ENCODE data around the gene ORC4. TPM values are rescaled to one million over a fixed set of nuclear protein-coding genes. Genes with fewer than 3 reads are reported as not detected.
"Not testable (repeated sequence)": the region's sequence is repeated elsewhere in the genome, so short reads cannot be mapped to it uniquely, and the experiment has no call there.

The ORC4 gene
- total RNA-seq, 2 experiments from 2014 or later, result 35.4 to 38.5 TPM

GRCh38 chr2:148006249-148007007 lies 14.1 kb downstream of the ORC4 start:
- ChIA-PET POLR2A (interaction anchor here (0.8 kb wide), 1 partner anchor 14 kb away, joined by 3 read pairs; the partner anchor contains the start of genes MBD5 and ORC4), CTCF (interaction anchor here (0.5 to 0.6 kb wide), 2 partner anchors 104 to 481 kb away, joined by 3 read pairs; no protein-coding TSS in a partner anchor)
- Mint-ChIP-seq H3K9me3 (peaks cover 36% of the 10 kb centered on the region), H3K4me1 (peaks cover 1% of the 10 kb centered on the region), H3K36me3 (ENCODE audit: low read depth) (peaks cover 61% of the 10 kb centered on the region), H3K27me3 (no peaks in the 10 kb centered on the region), H3K4me3 (no peak overlapping the region), H3K27ac (no peak overlapping the region)
- no peak for DNase-seq

- not testable (repeated sequence) for H3K27ac Mint-ChIP-seq
Measured at GRCh38 chr2:148002420-148002819, 18.1 kb downstream of the ORC4 start.

GRCh38 chr2:148000095-148000494 lies 20.4 kb downstream of the ORC4 start:
- Mint-ChIP-seq H3K4me1 (peaks cover 3% of the 10 kb centered on the region), H3K9me3 (peaks cover 28% of the 10 kb centered on the region), H3K27me3 (no peaks in the 10 kb centered on the region), H3K36me3 (ENCODE audit: low read depth) (peaks cover 51% of the 10 kb centered on the region), H3K27ac (no peak overlapping the region), H3K4me3 (no peak overlapping the region)
- ChIA-PET POLR2A (no interaction called here), CTCF (interaction anchor here (1.6 kb wide), 1 partner anchor 10 kb away, joined by 6 read pairs; no protein-coding TSS in a partner anchor)
- no peak for DNase-seq

More at GRCh38 chr2:148002420-148002819, 18.1 kb downstream of the ORC4 start:
- POLR2A ChIA-PET, H3K4me3 Mint-ChIP-seq, DNase-seq, CTCF ChIA-PET, H3K4me1 Mint-ChIP-seq, H3K27me3 Mint-ChIP-seq: not testable (repeated sequence)
- Mint-ChIP-seq H3K36me3 (ENCODE audit: low read depth) (peaks cover 46% of the 10 kb centered on the region), H3K9me3 (peaks cover 23% of the 10 kb centered on the region)

- Mint-ChIP-seq H3K36me3 (ENCODE audit: low read depth) (peaks cover 52% of the 10 kb centered on the region), H3K9me3 (peaks cover 26% of the 10 kb centered on the region), H3K27ac (no peak overlapping the region), H3K4me3 (no peak overlapping the region), H3K4me1 (peaks cover 3% of the 10 kb centered on the region), H3K27me3 (no peaks in the 10 kb centered on the region)
- CTCF ChIA-PET, result interaction anchor here (1.6 kb wide), 1 partner anchor 9 kb away, joined by 6 read pairs; no protein-coding TSS in a partner anchor
- no peak for DNase-seq
- POLR2A ChIA-PET, result no interaction called here
Measured at GRCh38 chr2:147999126-147999525, 21.4 kb downstream of the ORC4 start.

- Mint-ChIP-seq H3K27ac (no peak overlapping the region), H3K4me3 (no peak overlapping the region), H3K4me1 (peaks cover 3% of the 10 kb centered on the region), H3K27me3 (no peaks in the 10 kb centered on the region), H3K36me3 (ENCODE audit: low read depth) (peaks cover 44% of the 10 kb centered on the region), H3K9me3 (peaks cover 20% of the 10 kb centered on the region)
- DNase-seq, result no peak
- ChIA-PET POLR2A (interaction anchor here (0.6 kb wide), 1 partner anchor 191 kb away, joined by 3 read pairs; no protein-coding TSS in a partner anchor), CTCF (no interaction called here)
Measured at GRCh38 chr2:147998203-147998602, 22.3 kb downstream of the ORC4 start.

GRCh38 chr2:147996828-147997227 lies 23.7 kb downstream of the ORC4 start:
- Mint-ChIP-seq H3K9me3 (peaks cover 10% of the 10 kb centered on the region), H3K36me3 (ENCODE audit: low read depth) (peaks cover 32% of the 10 kb centered on the region), H3K4me1 (peaks cover 9% of the 10 kb centered on the region), H3K27me3 (no peaks in the 10 kb centered on the region), H3K4me3 (no peak overlapping the region), H3K27ac (no peak overlapping the region)
- no peak for DNase-seq
- POLR2A ChIA-PET, result no interaction called here
- CTCF ChIA-PET, result no interaction called here

GRCh38 chr2:147994965-147995364 lies 25.6 kb downstream of the ORC4 start:
- H3K27me3 Mint-ChIP-seq, H3K4me3 Mint-ChIP-seq, DNase-seq, H3K27ac Mint-ChIP-seq, POLR2A ChIA-PET: not testable (repeated sequence)
- H3K36me3 Mint-ChIP-seq (ENCODE audit: low read depth), result peaks cover 23% of the 10 kb centered on the region
- peaks cover 10% of the 10 kb centered on the region for H3K4me1 Mint-ChIP-seq
- CTCF ChIA-PET, result interaction anchor here (0.6 kb wide), 2 partner anchors 67 to 1031 kb away, joined by 3 to 5 read pairs; no protein-coding TSS in a partner anchor
- peaks cover 10% of the 10 kb centered on the region for H3K9me3 Mint-ChIP-seq

- peaks cover 7% of the 10 kb centered on the region for H3K4me1 Mint-ChIP-seq
- ChIA-PET POLR2A (no interaction called here), CTCF (interaction anchor here (1.2 to 2.1 kb wide), 4 partner anchors 10 to 519 kb away, joined by 3 to 8 read pairs (median 4); no protein-coding TSS in a partner anchor)
- peak; percentile 41 for DNase-seq
- H3K27me3 Mint-ChIP-seq, result no peaks in the 10 kb centered on the region
- peaks cover 6% of the 10 kb centered on the region for H3K36me3 Mint-ChIP-seq (ENCODE audit: low read depth)
- H3K9me3 Mint-ChIP-seq, result peaks cover under 1% of the 10 kb centered on the region
- no peak overlapping the region for H3K4me3 Mint-ChIP-seq
- H3K27ac Mint-ChIP-seq, result no peak overlapping the region
Measured at GRCh38 chr2:147989809-147990403, 30.6 kb downstream of the ORC4 start.

- no peaks in the 10 kb centered on the region for H3K27me3 Mint-ChIP-seq
- CTCF ChIA-PET, result interaction anchor here (1.2 to 2.1 kb wide), 4 partner anchors 11 to 520 kb away, joined by 3 to 8 read pairs (median 4); no protein-coding TSS in a partner anchor
Measured at GRCh38 chr2:147989102-147989501, 31.4 kb downstream of the ORC4 start.

GRCh38 chr2:147980940-147981528 lies 39.5 kb downstream of the ORC4 start:
- Mint-ChIP-seq H3K27me3 (no peaks in the 10 kb centered on the region), H3K27ac (no peak overlapping the region), H3K36me3 (ENCODE audit: low read depth) (peaks cover 23% of the 10 kb centered on the region), H3K4me1 (peaks cover 12% of the 10 kb centered on the region), H3K4me3 (no peak overlapping the region), H3K9me3 (no peaks in the 10 kb centered on the region)
- ChIA-PET CTCF (no interaction called here), POLR2A (no interaction called here)
- DNase-seq, result no peak

More at GRCh38 chr2:147989102-147989501, 31.4 kb downstream of the ORC4 start:
- H3K9me3 Mint-ChIP-seq, result no peaks in the 10 kb centered on the region
- peaks cover under 1% of the 10 kb centered on the region for H3K36me3 Mint-ChIP-seq (ENCODE audit: low read depth)
- no peak for DNase-seq
- no peak overlapping the region for H3K27ac Mint-ChIP-seq
- no peak overlapping the region for H3K4me3 Mint-ChIP-seq
- POLR2A ChIA-PET, result no interaction called here
- peaks cover 7% of the 10 kb centered on the region for H3K4me1 Mint-ChIP-seq

- Mint-ChIP-seq H3K27me3 (no peaks in the 10 kb centered on the region), H3K27ac (no peak overlapping the region), H3K4me1 (peaks cover 4% of the 10 kb centered on the region), H3K9me3 (no peaks in the 10 kb centered on the region), H3K36me3 (ENCODE audit: low read depth) (peaks cover 29% of the 10 kb centered on the region), H3K4me3 (no peak overlapping the region)
- CTCF ChIA-PET, result no interaction called here
- POLR2A ChIA-PET, result no interaction called here
- no peak for DNase-seq
Measured at GRCh38 chr2:147977679-147978078, 42.9 kb downstream of the ORC4 start.

GRCh38 chr2:147976102-147976501 lies 44.4 kb downstream of the ORC4 start:
- no peak for DNase-seq
- ChIA-PET POLR2A (no interaction called here), CTCF (no interaction called here)
- Mint-ChIP-seq H3K9me3 (no peaks in the 10 kb centered on the region), H3K4me1 (peaks cover 3% of the 10 kb centered on the region), H3K27ac (no peak overlapping the region), H3K27me3 (no peaks in the 10 kb centered on the region), H3K36me3 (ENCODE audit: low read depth) (peaks cover 29% of the 10 kb centered on the region), H3K4me3 (no peak overlapping the region)

- Mint-ChIP-seq H3K27me3 (no peaks in the 10 kb centered on the region), H3K4me3 (no peak overlapping the region), H3K4me1 (no peaks in the 10 kb centered on the region), H3K27ac (no peak overlapping the region), H3K9me3 (peaks cover 36% of the 10 kb centered on the region), H3K36me3 (ENCODE audit: low read depth) (peaks cover 60% of the 10 kb centered on the region)
- POLR2A ChIA-PET, result no interaction called here
- DNase-seq, result no peak
- CTCF ChIA-PET, result no interaction called here
Measured at GRCh38 chr2:147968571-147968970, 52.0 kb downstream of the ORC4 start.

All from activated CD4-positive, alpha-beta T cell treated with anti-CD3 and anti-CD28 coated beads, Interleukin-2, amount 10 ng/mL, durations not matched to agents 7 days and 5 days (primary cell).